Body of pancreas (tissue), 4 donors: ENCODE results near the gene YWHAG.

ENCODE experiments used
- POLR2A ChIP-seq, 3 donors: fragments of 450-650 bp; IDR thresholded peaks; one replicate each; pipeline ENCODE4 v1.6.1; 2016; ENCODE audit warnings: antibody characterized with exemption in 3 of 3, mild to moderate bottlenecking in 2 of 3
- TF ChIP-seq, protein P1 (sequence below), 7 experiments: fragments of 450-650 bp in 4 of 7; fragments of 200-600 bp in 3 of 7; sonication (generic) in 3 of 7; IDR thresholded peaks; one replicate each; pipeline ENCODE4 v1.5.1; 2016 to 2019; ENCODE audit warnings: antibody characterized with exemption in 7 of 7

DNA sequence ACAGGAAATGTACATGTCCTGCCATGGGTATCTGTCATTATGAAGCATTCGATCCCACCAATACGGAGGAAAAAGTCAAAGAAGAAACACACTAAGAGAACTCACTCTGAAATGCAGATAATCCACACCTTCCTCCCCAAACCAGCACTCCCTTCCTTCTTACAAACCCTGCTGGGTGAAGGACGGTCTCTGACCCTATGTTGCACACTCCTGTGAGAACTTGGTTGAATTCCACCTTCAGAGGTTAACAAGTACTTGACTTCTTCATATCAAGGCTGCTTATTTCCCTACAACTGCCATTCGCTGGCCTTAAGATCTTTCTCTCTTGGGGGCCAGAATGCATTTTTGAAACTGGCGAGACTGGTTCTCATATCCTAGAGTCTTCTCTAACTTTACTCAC is 16.6 kb downstream of the YWHAG start:
- TF ChIP-seq, protein P1, sequence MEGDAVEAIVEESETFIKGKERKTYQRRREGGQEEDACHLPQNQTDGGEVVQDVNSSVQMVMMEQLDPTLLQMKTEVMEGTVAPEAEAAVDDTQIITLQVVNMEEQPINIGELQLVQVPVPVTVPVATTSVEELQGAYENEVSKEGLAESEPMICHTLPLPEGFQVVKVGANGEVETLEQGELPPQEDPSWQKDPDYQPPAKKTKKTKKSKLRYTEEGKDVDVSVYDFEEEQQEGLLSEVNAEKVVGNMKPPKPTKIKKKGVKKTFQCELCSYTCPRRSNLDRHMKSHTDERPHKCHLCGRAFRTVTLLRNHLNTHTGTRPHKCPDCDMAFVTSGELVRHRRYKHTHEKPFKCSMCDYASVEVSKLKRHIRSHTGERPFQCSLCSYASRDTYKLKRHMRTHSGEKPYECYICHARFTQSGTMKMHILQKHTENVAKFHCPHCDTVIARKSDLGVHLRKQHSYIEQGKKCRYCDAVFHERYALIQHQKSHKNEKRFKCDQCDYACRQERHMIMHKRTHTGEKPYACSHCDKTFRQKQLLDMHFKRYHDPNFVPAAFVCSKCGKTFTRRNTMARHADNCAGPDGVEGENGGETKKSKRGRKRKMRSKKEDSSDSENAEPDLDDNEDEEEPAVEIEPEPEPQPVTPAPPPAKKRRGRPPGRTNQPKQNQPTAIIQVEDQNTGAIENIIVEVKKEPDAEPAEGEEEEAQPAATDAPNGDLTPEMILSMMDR (IDR thresholded peaks at IDR 0.05) = no peak
- no peak for TF ChIP-seq POLR2A (IDR thresholded peaks at IDR 0.05)
